Suprapubic skin (tissue), 4 donors: ENCODE measurements around the gene ZNF428.

Experiments
- EP300 ChIP-seq: sonication (generic); formaldehyde crosslinking; IDR thresholded peaks from one replicate; pipeline ENCODE4 v1.6.1; 2017; ENCODE audit warnings: antibody characterized with exemption
- POLR2AphosphoS5 ChIP-seq, 3 donors: sonication (generic); formaldehyde crosslinking; IDR thresholded peaks; one replicate each; pipeline ENCODE4 v1.6.1; 2017; ENCODE audit warnings: antibody characterized with exemption in 3 of 3
- TF ChIP-seq, protein P1 (sequence below), 2 donors: fragments of 200-600 bp in 1 of 2; fragments of 450-650 bp in 1 of 2; sonication (generic) in 1 of 2; IDR thresholded peaks; one replicate each; pipeline ENCODE4 v1.5.1; 2016 to 2019; ENCODE audit warnings: antibody characterized with exemption in 2 of 2, mild to moderate bottlenecking in 1 of 2, moderate library complexity in 1 of 2

DNA sequence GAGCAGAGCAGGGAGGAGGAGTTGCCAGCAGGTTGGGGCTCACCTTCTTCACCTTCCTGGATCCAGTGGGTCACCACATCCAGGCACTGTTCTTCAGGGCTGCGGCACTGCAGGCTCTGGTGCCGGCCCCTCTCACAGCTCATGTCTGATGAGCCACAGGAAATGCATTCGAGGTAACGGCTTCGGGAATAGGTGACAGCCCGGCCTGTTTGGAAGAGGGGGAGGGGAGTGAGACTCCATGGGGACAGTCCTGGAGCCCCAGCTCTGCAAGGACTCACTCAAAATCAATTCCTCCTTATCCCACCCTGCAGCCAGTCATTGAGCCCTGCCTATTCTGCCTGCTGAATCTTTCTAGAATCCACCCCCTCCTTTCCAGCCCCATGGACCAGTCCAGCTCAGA is 37.0 kb upstream of the ZNF428 start:
- no peak for TF ChIP-seq POLR2AphosphoS5 (IDR thresholded peaks at IDR 0.05)
- TF ChIP-seq, protein P1, sequence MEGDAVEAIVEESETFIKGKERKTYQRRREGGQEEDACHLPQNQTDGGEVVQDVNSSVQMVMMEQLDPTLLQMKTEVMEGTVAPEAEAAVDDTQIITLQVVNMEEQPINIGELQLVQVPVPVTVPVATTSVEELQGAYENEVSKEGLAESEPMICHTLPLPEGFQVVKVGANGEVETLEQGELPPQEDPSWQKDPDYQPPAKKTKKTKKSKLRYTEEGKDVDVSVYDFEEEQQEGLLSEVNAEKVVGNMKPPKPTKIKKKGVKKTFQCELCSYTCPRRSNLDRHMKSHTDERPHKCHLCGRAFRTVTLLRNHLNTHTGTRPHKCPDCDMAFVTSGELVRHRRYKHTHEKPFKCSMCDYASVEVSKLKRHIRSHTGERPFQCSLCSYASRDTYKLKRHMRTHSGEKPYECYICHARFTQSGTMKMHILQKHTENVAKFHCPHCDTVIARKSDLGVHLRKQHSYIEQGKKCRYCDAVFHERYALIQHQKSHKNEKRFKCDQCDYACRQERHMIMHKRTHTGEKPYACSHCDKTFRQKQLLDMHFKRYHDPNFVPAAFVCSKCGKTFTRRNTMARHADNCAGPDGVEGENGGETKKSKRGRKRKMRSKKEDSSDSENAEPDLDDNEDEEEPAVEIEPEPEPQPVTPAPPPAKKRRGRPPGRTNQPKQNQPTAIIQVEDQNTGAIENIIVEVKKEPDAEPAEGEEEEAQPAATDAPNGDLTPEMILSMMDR (IDR thresholded peaks at IDR 0.05), result no peak
- TF ChIP-seq EP300, result no peak
